Globus pallidus (tissue), 1 donor: ENCODE measurements around the gene CACNA2D1.
"Not testable (repeated sequence)": the region's sequence is repeated elsewhere in the genome, so short reads cannot be mapped to it uniquely, and the experiment has no call there.

ENCODE experiments used
- DNase-seq: peaks from one replicate; pipeline ENCODE4 v3.0.0-alpha.2; 2015; ENCODE audit warnings: low spot score

The CACNA2D1 gene

GRCh38 chr7:82172017-82172416 lies 271.6 kb downstream of the CACNA2D1 start:
- DNase-seq = no peak

GRCh38 chr7:82167558-82168314 lies 275.8 kb downstream of the CACNA2D1 start:
- peak; percentile 23 for DNase-seq

- DNase-seq = peak; percentile 84
Measured at GRCh38 chr7:82166260-82167015, 277.1 kb downstream of the CACNA2D1 start.

GRCh38 chr7:82164813-82165212 lies 278.8 kb downstream of the CACNA2D1 start:
- DNase-seq = peak; percentile 83

- DNase-seq = no peak
Measured at GRCh38 chr7:82164410-82164809, 279.2 kb downstream of the CACNA2D1 start.

GRCh38 chr7:82163586-82163985 lies 280.0 kb downstream of the CACNA2D1 start:
- no peak for DNase-seq

GRCh38 chr7:82162289-82162688 lies 281.3 kb downstream of the CACNA2D1 start:
- no peak for DNase-seq

- DNase-seq = no peak
Measured at GRCh38 chr7:82158327-82158726, 285.2 kb downstream of the CACNA2D1 start.

GRCh38 chr7:82156893-82157292 lies 286.7 kb downstream of the CACNA2D1 start:
- no peak for DNase-seq

GRCh38 chr7:82156168-82156567 lies 287.4 kb downstream of the CACNA2D1 start:
- no peak for DNase-seq

GRCh38 chr7:82154728-82155127 lies 288.8 kb downstream of the CACNA2D1 start:
- DNase-seq = no peak

- no peak for DNase-seq
Measured at GRCh38 chr7:82153776-82154175, 289.8 kb downstream of the CACNA2D1 start.

- DNase-seq = no peak
Measured at GRCh38 chr7:82152858-82153257, 290.7 kb downstream of the CACNA2D1 start.

GRCh38 chr7:82146491-82146890 lies 297.1 kb downstream of the CACNA2D1 start:
- no peak for DNase-seq

- DNase-seq = no peak
Measured at GRCh38 chr7:82142263-82142864, 301.2 kb downstream of the CACNA2D1 start.

GRCh38 chr7:82141427-82141826 lies 302.1 kb downstream of the CACNA2D1 start:
- DNase-seq = no peak

- not testable (repeated sequence) for DNase-seq
Measured at GRCh38 chr7:82140608-82141007, 303.0 kb downstream of the CACNA2D1 start.

- no peak for DNase-seq
Measured at GRCh38 chr7:82131215-82131614, 312.4 kb downstream of the CACNA2D1 start.

- no peak for DNase-seq
Measured at GRCh38 chr7:82129091-82129490, 314.5 kb downstream of the CACNA2D1 start.

- DNase-seq = no peak
Measured at GRCh38 chr7:82128546-82128945, 315.0 kb downstream of the CACNA2D1 start.

- no peak for DNase-seq
Measured at GRCh38 chr7:82126576-82126975, 317.0 kb downstream of the CACNA2D1 start.

- DNase-seq = no peak
Measured at GRCh38 chr7:82124445-82124844, 319.1 kb downstream of the CACNA2D1 start.

- no peak for DNase-seq
Measured at GRCh38 chr7:82122275-82122674, 321.3 kb downstream of the CACNA2D1 start.
